ENCODE data around the gene FNDC11.
"Not testable (repeated sequence)": the region's sequence is repeated elsewhere in the genome, so short reads cannot be mapped to it uniquely, and the experiment has no call there.

The FNDC11 gene

GRCh38 chr20:63568986-63569949 is 15.3 kb downstream of the FNDC11 start:
- no peak for DNase-seq

- DNase-seq = no peak
Observed at GRCh38 chr20:63570281-63571086, 16.5 kb downstream of the FNDC11 start.

- DNase-seq = not testable (repeated sequence)
Observed at GRCh38 chr20:63571087-63571478, 17.1 kb downstream of the FNDC11 start.

GRCh38 chr20:63572071-63572787 is 18.3 kb downstream of the FNDC11 start:
- no peak for DNase-seq

GRCh38 chr20:63572788-63573646 is 19.1 kb downstream of the FNDC11 start:
- no peak for DNase-seq

GRCh38 chr20:63573647-63574131 is 19.7 kb downstream of the FNDC11 start:
- no peak for DNase-seq

- DNase-seq = peak in 1 of 2 experiments; percentile 5
Observed at GRCh38 chr20:63574156-63574828, 20.3 kb downstream of the FNDC11 start, which contains the start of gene HELZ2. Gene HELZ2 (minus strand): TSS chr20:63574239. CDS start chr20:63572385, 1,854 bp downstream.

GRCh38 chr20:63574829-63575743 is 21.1 kb downstream of the FNDC11 start:
- DNase-seq = no peak

- DNase-seq = no peak
Observed at GRCh38 chr20:63576311-63576710, 22.4 kb downstream of the FNDC11 start.

GRCh38 chr20:63577317-63577894 is 23.4 kb downstream of the FNDC11 start:
- DNase-seq = no peak

- DNase-seq = no peak
Observed at GRCh38 chr20:63578224-63579016, 24.5 kb downstream of the FNDC11 start.

GRCh38 chr20:63579017-63579694 is 25.2 kb downstream of the FNDC11 start:
- no peak for DNase-seq

GRCh38 chr20:63580796-63581461 is 27.0 kb downstream of the FNDC11 start:
- DNase-seq = no peak

- no peak for DNase-seq
Observed at GRCh38 chr20:63582382-63583063, 28.6 kb downstream of the FNDC11 start.

GRCh38 chr20:63585616-63586565 is 31.9 kb downstream of the FNDC11 start:
- DNase-seq = no peak

- no peak for DNase-seq
Observed at GRCh38 chr20:63586797-63587196, 32.8 kb downstream of the FNDC11 start.
